MM.1S (cell line): Measurements from ENCODE around the gene PPP4R1.

ENCODE experiments used
- CTCF ChIP-seq: fragments of 300-600 bp; sonication (generic); IDR thresholded peaks from 2 replicates; pipeline ENCODE4 v1.5.1; 2016; ENCODE audit warnings: antibody characterized with exemption, low read length, mixed read lengths
- EZH2 ChIP-seq: fragments of 300-600 bp; sonication (generic); optimal IDR thresholded peaks from 2 replicates; pipeline ENCODE3; 2017; ENCODE audit warnings: low read depth, mild to moderate bottlenecking, antibody characterized with exemption, low read length, mixed read lengths

- TF ChIP-seq CTCF, result no peak
- TF ChIP-seq EZH2, result no peak
These were observed 87.9 kb downstream of the PPP4R1 start for GRCh38 chr18:9526458-9526857.
